Adrenal gland (tissue), 5 donors: ENCODE data around the gene DPYD.

ENCODE experiments used
- CTCF ChIP-seq, 6 experiments: fragments of 450-650 bp in 4 of 6; fragments of 200-600 bp in 2 of 6; sonication (generic) in 1 of 6; IDR thresholded peaks; 1 replicate in 5 of 6; 2 replicates in 1 of 6; pipeline versions ENCODE4 v1.5.1 to v1.8.0; 2016 to 2021; ENCODE audit warnings: antibody characterized with exemption in 6 of 6, mild to moderate bottlenecking in 2 of 6, moderate library complexity in 1 of 6
- POLR2A ChIP-seq, 2 donors: fragments of 450-650 bp; IDR thresholded peaks; one replicate each; pipeline ENCODE4 v1.6.1; 2017; ENCODE audit warnings: antibody characterized with exemption in 2 of 2, mild to moderate bottlenecking in 2 of 2, moderate library complexity in 1 of 2
- donor health status: DM: no; HTN: no; CAD: no.

DNA sequence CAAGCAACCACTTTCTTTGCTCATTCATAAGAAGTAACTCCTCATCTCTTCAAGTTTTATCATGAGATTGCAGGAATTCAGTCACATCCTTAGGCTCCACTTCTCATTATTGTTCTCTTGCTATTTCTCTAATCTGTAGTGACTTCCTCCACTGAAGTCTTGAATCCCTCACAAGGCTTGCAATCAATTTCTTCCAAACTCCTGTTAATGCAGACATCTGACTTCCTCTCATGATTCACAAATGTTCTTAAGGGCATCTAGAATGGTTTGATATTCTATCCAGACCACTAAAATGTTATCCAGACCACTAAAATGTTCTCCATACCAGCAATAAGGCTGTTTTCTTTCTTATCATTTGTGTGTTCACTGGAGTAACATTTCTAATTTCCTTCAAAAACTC is 528.1 kb downstream of the DPYD start:
- TF ChIP-seq POLR2A (IDR thresholded peaks at IDR 0.05) (no peak), CTCF (IDR thresholded peaks at IDR 0.05) (no peak)
